Measurements from ENCODE around the gene ZNF564. TPM values are rescaled to one million over a fixed set of nuclear protein-coding genes. Genes with fewer than 3 reads are reported as not detected.

The ZNF564 gene
- total and polyA plus RNA-seq, 2 of the 8 experiments (the other 6 are each of a cell fraction or from before 2014, with no cell fraction given): 0.89 to 10.4 TPM

DNA sequence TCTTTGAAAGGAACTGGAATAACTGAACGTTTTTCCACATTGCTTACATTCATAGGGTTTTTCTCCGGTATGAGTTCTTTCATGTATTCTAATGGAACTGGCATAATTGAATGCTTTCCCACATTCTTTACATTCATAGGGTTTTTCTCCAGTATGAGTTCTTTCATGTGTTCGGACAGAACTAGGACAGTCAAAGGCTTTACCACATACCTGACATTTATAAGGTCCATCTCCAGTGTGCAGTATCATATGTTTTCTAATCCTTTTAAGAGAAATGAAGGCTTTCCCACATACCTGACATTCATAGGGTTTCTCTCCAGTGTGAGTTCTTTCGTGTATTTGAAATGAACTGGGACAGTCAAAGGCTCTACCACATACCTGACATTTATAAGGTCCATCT lies 24.7 kb downstream of the ZNF564 start:
- H3K27ac ChIP-seq (ENCODE audit: low read depth, low read length): no peak overlapping the region
- no peaks in the 10 kb centered on the region for H3K27me3 ChIP-seq (replicated peaks in 1 of 4; ENCODE audit: control insufficient read depth in 3 of 4, extremely low read depth in 1 of 4, insufficient read depth in 3 of 4, low read length in 3 of 4)
- H3K23me2 ChIP-seq (ENCODE audit: low read depth, low read length): no peaks in the 10 kb centered on the region
- H2BK120ac ChIP-seq (replicated peaks; ENCODE audit: low read depth, low read length): no peak overlapping the region
- no peaks in the 10 kb centered on the region for H4K20me1 ChIP-seq (replicated peaks in 1 of 2; ENCODE audit: control insufficient read depth in 1 of 2, insufficient read depth in 2 of 2, low read length in 2 of 2)
- 87% methylated on average over 4 of the region's 4 CpGs; no CpG with 5 or more reads in 1 of the 2 experiments for WGBS, 2 experiments (ENCODE audit: extremely low coverage in 1 of 2, insufficient coverage in 1 of 2, insufficient read length in 1 of 2, insufficient replicate concordance in 2 of 2, low coverage in 1 of 2, low lambda C conversion rate in 2 of 2, missing lambda C conversion rate in 1 of 2)
- POLR2A ChIA-PET (ENCODE audit: partially characterized antibody): no interaction called here
- no peak overlapping the region for H3K14ac ChIP-seq (ENCODE audit: insufficient read length)
- H3K79me1 ChIP-seq (ENCODE audit: low read depth, low read length): no peaks in the 10 kb centered on the region
- no peak overlapping the region for H3K9ac ChIP-seq (replicated peaks in 1 of 4; ENCODE audit: extremely low read depth in 1 of 4, low read depth in 3 of 4, low read length in 3 of 4)
- H3K4ac ChIP-seq (replicated peaks; ENCODE audit: insufficient read length, low read depth, low read length): no peak overlapping the region
- CTCF ChIA-PET (ENCODE audit: partially characterized antibody): interaction anchor here (1.4 kb wide), 1 partner anchor 542 kb away, joined by 3 read pairs; no protein-coding TSS in a partner anchor
- H3K36me3 ChIP-seq (ENCODE audit: control insufficient read depth in 2 of 4, insufficient read depth in 4 of 4, low read length in 3 of 4): peaks cover 23 to 79% (median 40%) of the 10 kb centered on the region in 4 experiments
- H4K91ac ChIP-seq (replicated peaks; ENCODE audit: insufficient read length, low read length): no peak overlapping the region
- H4K5ac ChIP-seq (ENCODE audit: insufficient read length, low read depth, low read length): no peak overlapping the region
- no peak overlapping the region for H2AK5ac ChIP-seq (ENCODE audit: low read depth, low read length)
- DNase-seq (ENCODE audit: low read depth in 1 of 2, low spot score in 2 of 2) (no peak), FAIRE-seq (no peak)
- H3K9me3 ChIP-seq (ENCODE audit: insufficient read depth in 2 of 2, low read depth in 1 of 2, low read length in 1 of 2): peaks cover 91 to 99% of the 10 kb centered on the region in 2 experiments
- no peak overlapping the region for H2BK5ac ChIP-seq (ENCODE audit: low read depth, low read length)
- H2BK15ac ChIP-seq (ENCODE audit: low read length): no peak overlapping the region
- H3K56ac ChIP-seq (replicated peaks; ENCODE audit: insufficient read length, low read depth, low read length): no peak overlapping the region
- H2BK12ac ChIP-seq (ENCODE audit: low read depth, low read length): no peak overlapping the region
- no peak overlapping the region for H3K23ac ChIP-seq (ENCODE audit: insufficient read length)
- peaks cover 0 to 5% of the 10 kb centered on the region in 2 experiments; a peak in 1 of 4 replicates for H3K79me2 ChIP-seq (ENCODE audit: control insufficient read depth in 1 of 2, insufficient read depth in 2 of 2, low read length in 2 of 2)
- H2AFZ ChIP-seq (ENCODE audit: low read length): no peak overlapping the region
- no peak overlapping the region for H3K4me2 ChIP-seq (ENCODE audit: insufficient read depth in 1 of 2, low read depth in 2 of 2, low read length in 2 of 2)
- H3K4me3 ChIP-seq (ENCODE audit: extremely low read depth in 1 of 4, insufficient read depth in 2 of 4, low read depth in 3 of 4, low read length in 4 of 4): peak overlapping the region in 1 of 4 experiments; percentile 43; a peak in 2 of 8 replicates
- no peaks in the 10 kb centered on the region for H3K4me1 ChIP-seq (replicated peaks in 1 of 4; ENCODE audit: control insufficient read depth in 3 of 4, insufficient read depth in 4 of 4, low read length in 3 of 4)
- no peak overlapping the region for H4K8ac ChIP-seq (ENCODE audit: extremely low read depth, insufficient read depth, low read length)
- no peak overlapping the region for H2BK20ac ChIP-seq (ENCODE audit: low read length)
- H3K18ac ChIP-seq (ENCODE audit: extremely low read depth, low read length): no peak overlapping the region
- TF ChIP-seq SIN3A (conservative IDR thresholded peaks at IDR 0.05 in 1 of 2, IDR thresholded peaks at IDR 0.05 in 1 of 2; ENCODE audit: low read depth in 1 of 2, low read length in 2 of 2) (no peak), BRCA1 (IDR thresholded peaks at IDR 0.05; ENCODE audit: low read depth, low read length) (no peak), BACH1 (IDR thresholded peaks at IDR 0.05; ENCODE audit: low read length) (no peak), GTF2F1 (IDR thresholded peaks at IDR 0.05; ENCODE audit: borderline replicate concordance, low read depth, low read length) (no peak), RXRA (IDR thresholded peaks at IDR 0.05; ENCODE audit: insufficient read depth, low read depth, low read length) (no peak), CBX5 (IDR thresholded peaks at IDR 0.05; ENCODE audit: low read depth, low read length) (no peak), PHF8 (conservative IDR thresholded peaks at IDR 0.05; ENCODE audit: low read depth, low read length) (no peak), NANOG (IDR thresholded peaks at IDR 0.05; ENCODE audit: insufficient read depth, low read depth, low read length, poor library complexity, severe bottlenecking) (no peak), CREB1 (IDR thresholded peaks at IDR 0.05) (no peak)
- TF ChIP-seq, protein P1, sequence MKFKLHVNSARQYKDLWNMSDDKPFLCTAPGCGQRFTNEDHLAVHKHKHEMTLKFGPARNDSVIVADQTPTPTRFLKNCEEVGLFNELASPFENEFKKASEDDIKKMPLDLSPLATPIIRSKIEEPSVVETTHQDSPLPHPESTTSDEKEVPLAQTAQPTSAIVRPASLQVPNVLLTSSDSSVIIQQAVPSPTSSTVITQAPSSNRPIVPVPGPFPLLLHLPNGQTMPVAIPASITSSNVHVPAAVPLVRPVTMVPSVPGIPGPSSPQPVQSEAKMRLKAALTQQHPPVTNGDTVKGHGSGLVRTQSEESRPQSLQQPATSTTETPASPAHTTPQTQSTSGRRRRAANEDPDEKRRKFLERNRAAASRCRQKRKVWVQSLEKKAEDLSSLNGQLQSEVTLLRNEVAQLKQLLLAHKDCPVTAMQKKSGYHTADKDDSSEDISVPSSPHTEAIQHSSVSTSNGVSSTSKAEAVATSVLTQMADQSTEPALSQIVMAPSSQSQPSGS (IDR thresholded peaks at IDR 0.05; ENCODE audit: low read length): no peak
- TF ChIP-seq, protein P2, sequence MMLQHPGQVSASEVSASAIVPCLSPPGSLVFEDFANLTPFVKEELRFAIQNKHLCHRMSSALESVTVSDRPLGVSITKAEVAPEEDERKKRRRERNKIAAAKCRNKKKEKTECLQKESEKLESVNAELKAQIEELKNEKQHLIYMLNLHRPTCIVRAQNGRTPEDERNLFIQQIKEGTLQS (IDR thresholded peaks at IDR 0.05; ENCODE audit: insufficient read depth, low read depth, low read length): no peak
